ENCODE results near the gene RAB11FIP5. TPM values are rescaled to one million over a fixed set of nuclear protein-coding genes. Genes with fewer than 3 reads are reported as not detected.
A peak's percentile ranks its signal among the peaks of the same experiment; 100 is the strongest.

RAB11FIP5 gene
- total and polyA plus RNA-seq, 9 of the 15 experiments (the other 6 are each of a cell fraction or from before 2014, with no cell fraction given) = 1.7 to 14.4 (median 6.4) TPM

DNA sequence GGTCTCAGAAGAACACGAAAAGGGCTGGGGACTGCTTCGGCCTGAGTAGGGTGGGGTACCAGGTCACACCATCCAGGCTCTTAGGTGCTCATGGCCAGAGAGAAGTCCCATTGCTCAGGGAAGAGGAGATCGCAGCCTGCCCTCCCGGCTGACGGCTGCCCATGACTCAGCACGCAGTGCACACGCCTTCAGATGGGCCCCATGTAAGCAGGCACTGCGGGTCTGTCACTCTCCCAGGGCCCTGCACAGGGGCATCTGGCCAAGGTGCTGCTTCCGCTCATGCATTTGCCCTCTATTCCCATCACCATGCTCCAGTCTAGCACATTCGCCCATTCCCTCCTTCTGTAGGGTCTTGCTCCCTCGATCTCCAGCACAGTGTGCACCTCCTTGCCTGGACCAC, 76.0 kb downstream of the RAB11FIP5 start (continued):
- TF ChIP-seq MAFG (tag; conservative IDR thresholded peaks at IDR 0.05) (peak; percentile 82), HMGN3 (IDR thresholded peaks at IDR 0.05; ENCODE audit: borderline replicate concordance, extremely low read depth, insufficient read length, low read depth, low read length) (no peak), RUNX1 (IDR thresholded peaks at IDR 0.05; ENCODE audit: low read depth) (0 out of 2 replicates have a peak, but pooled peaks have one; percentile 40), NELFE (IDR thresholded peaks at IDR 0.05; ENCODE audit: insufficient read depth, insufficient read length) (no peak), ILF3 (IDR thresholded peaks at IDR 0.05; ENCODE audit: borderline replicate concordance) (no peak), ZNF76 (CRISPR knock-in tag; IDR thresholded peaks at IDR 0.05; ENCODE audit: borderline replicate concordance) (no peak), GATAD2B (IDR thresholded peaks at IDR 0.05; ENCODE audit: borderline replicate concordance) (no peak), DDX20 (tag; IDR thresholded peaks at IDR 0.05; ENCODE audit: low read depth) (no peak), HCFC1 (IDR thresholded peaks at IDR 0.05; ENCODE audit: low read depth, low read length) (no peak), NR2F6 (CRISPR knock-in tag; IDR thresholded peaks at IDR 0.05) (no peak), ZNF695 (CRISPR knock-in tag; IDR thresholded peaks at IDR 0.05) (no peak), MAFK (IDR thresholded peaks at IDR 0.05; ENCODE audit: low read length) (peak; percentile 62; the same call in 1 of the 2 replicates), NCOA6 (IDR thresholded peaks at IDR 0.05) (no peak), PCBP2 (IDR thresholded peaks at IDR 0.05; ENCODE audit: low read depth, low read length, poor library complexity, severe bottlenecking) (no peak), BACH1 (tag; IDR thresholded peaks at IDR 0.05) (no peak)
- TF ChIP-seq, protein P1, sequence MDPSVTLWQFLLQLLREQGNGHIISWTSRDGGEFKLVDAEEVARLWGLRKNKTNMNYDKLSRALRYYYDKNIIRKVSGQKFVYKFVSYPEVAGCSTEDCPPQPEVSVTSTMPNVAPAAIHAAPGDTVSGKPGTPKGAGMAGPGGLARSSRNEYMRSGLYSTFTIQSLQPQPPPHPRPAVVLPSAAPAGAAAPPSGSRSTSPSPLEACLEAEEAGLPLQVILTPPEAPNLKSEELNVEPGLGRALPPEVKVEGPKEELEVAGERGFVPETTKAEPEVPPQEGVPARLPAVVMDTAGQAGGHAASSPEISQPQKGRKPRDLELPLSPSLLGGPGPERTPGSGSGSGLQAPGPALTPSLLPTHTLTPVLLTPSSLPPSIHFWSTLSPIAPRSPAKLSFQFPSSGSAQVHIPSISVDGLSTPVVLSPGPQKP (CRISPR knock-in tag; IDR thresholded peaks at IDR 0.05) = no peak
- TF ChIP-seq, protein P2, sequence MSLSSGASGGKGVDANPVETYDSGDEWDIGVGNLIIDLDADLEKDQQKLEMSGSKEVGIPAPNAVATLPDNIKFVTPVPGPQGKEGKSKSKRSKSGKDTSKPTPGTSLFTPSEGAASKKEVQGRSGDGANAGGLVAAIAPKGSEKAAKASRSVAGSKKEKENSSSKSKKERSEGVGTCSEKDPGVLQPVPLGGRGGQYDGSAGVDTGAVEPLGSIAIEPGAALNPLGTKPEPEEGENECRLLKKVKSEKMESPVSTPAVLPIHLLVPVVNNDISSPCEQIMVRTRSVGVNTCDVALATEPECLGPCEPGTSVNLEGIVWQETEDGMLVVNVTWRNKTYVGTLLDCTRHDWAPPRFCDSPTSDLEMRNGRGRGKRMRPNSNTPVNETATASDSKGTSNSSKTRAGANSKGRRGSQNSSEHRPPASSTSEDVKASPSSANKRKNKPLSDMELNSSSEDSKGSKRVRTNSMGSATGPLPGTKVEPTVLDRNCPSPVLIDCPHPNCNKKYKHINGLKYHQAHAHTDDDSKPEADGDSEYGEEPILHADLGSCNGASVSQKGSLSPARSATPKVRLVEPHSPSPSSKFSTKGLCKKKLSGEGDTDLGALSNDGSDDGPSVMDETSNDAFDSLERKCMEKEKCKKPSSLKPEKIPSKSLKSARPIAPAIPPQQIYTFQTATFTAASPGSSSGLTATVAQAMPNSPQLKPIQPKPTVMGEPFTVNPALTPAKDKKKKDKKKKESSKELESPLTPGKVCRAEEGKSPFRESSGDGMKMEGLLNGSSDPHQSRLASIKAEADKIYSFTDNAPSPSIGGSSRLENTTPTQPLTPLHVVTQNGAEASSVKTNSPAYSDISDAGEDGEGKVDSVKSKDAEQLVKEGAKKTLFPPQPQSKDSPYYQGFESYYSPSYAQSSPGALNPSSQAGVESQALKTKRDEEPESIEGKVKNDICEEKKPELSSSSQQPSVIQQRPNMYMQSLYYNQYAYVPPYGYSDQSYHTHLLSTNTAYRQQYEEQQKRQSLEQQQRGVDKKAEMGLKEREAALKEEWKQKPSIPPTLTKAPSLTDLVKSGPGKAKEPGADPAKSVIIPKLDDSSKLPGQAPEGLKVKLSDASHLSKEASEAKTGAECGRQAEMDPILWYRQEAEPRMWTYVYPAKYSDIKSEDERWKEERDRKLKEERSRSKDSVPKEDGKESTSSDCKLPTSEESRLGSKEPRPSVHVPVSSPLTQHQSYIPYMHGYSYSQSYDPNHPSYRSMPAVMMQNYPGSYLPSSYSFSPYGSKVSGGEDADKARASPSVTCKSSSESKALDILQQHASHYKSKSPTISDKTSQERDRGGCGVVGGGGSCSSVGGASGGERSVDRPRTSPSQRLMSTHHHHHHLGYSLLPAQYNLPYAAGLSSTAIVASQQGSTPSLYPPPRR (CRISPR knock-in tag; IDR thresholded peaks at IDR 0.05; ENCODE audit: borderline replicate concordance) = no peak
- TF ChIP-seq, protein P3, sequence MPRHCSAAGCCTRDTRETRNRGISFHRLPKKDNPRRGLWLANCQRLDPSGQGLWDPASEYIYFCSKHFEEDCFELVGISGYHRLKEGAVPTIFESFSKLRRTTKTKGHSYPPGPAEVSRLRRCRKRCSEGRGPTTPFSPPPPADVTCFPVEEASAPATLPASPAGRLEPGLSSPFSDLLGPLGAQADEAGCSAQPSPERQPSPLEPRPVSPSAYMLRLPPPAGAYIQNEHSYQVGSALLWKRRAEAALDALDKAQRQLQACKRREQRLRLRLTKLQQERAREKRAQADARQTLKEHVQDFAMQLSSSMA (CRISPR knock-in tag; IDR thresholded peaks at IDR 0.05) = no peak
